ENCODE results near the gene TAX1BP1. TPM values are rescaled to one million over a fixed set of nuclear protein-coding genes. Genes with fewer than 3 reads are reported as not detected.

The TAX1BP1 gene
- total RNA-seq, 1 experiment from 2014 or later, result 58.3 TPM

- no peak overlapping the region for H2BK12ac ChIP-seq (ENCODE audit: insufficient read length, low read depth, low read length)
- Mint-ChIP-seq H3K4me3 (no peak overlapping the region), H3K36me3 (ENCODE audit: insufficient read depth in 1 of 3, low read depth in 3 of 3) (no peaks in the 10 kb centered on the region), H3K4me1 (peaks cover 4 to 13% of the 10 kb centered on the region in 2 experiments), H3K27me3 (ENCODE audit: low read depth) (peaks cover 34% of the 10 kb centered on the region), H3K9me3 (no peaks in the 10 kb centered on the region), H3K27ac (no peak overlapping the region)
- H2BK15ac ChIP-seq (ENCODE audit: low read depth, low read length), result no peak overlapping the region
- H2AK5ac ChIP-seq (ENCODE audit: insufficient read length, low read length), result no peak overlapping the region
- no peak overlapping the region for H2BK120ac ChIP-seq (ENCODE audit: low read depth, low read length, poor library complexity, severe bottlenecking)
- DNase-seq, result no peak
- no peak overlapping the region for H4K8ac ChIP-seq (replicated peaks; ENCODE audit: insufficient read length, low read depth, low read length)
- H3K14ac ChIP-seq (ENCODE audit: insufficient read depth, low read length), result no peak overlapping the region
- no peak overlapping the region for H4K91ac ChIP-seq (ENCODE audit: insufficient read length, low read depth, low read length)
- H3K9ac ChIP-seq (ENCODE audit: extremely low read depth, insufficient read length, low read length), result no peak overlapping the region
- no peaks in the 10 kb centered on the region for H4K20me1 ChIP-seq (ENCODE audit: control insufficient read depth, insufficient read depth, insufficient read length)
- H3T11ph ChIP-seq (ENCODE audit: low read length), result no peak overlapping the region
- H3K9me3 ChIP-seq (ENCODE audit: control insufficient read depth, low read depth, low read length), result no peaks in the 10 kb centered on the region
- no peak overlapping the region for H3K56ac ChIP-seq (ENCODE audit: insufficient read length, low read depth, low read length)
- no peak overlapping the region for H3K4ac ChIP-seq (ENCODE audit: low read depth, low read length)
- no peak overlapping the region for H2BK20ac ChIP-seq (ENCODE audit: low read depth, low read length, poor library complexity, severe bottlenecking)
- no peaks in the 10 kb centered on the region for H3K4me1 ChIP-seq (ENCODE audit: insufficient read depth, low read length)
- H3K79me2 ChIP-seq (ENCODE audit: insufficient read depth, low read length), result no peaks in the 10 kb centered on the region
- H4K5ac ChIP-seq (ENCODE audit: insufficient read length, low read depth, low read length), result no peak overlapping the region
- H3K23ac ChIP-seq (ENCODE audit: insufficient read length, low read depth, low read length), result no peak overlapping the region
- no peak overlapping the region for H2BK5ac ChIP-seq (ENCODE audit: insufficient read length, low read length)
- H3K18ac ChIP-seq (ENCODE audit: insufficient read length, low read depth, low read length), result no peak overlapping the region
- no peak overlapping the region for H3K4me2 ChIP-seq (ENCODE audit: insufficient read depth, insufficient read length, low read length)
- no peaks in the 10 kb centered on the region for H3K23me2 ChIP-seq (ENCODE audit: insufficient read length, low read depth, low read length, poor library complexity, severe bottlenecking)
- H2AFZ ChIP-seq (ENCODE audit: low read length), result no peak overlapping the region
- no peaks in the 10 kb centered on the region for H3K79me1 ChIP-seq (ENCODE audit: insufficient read depth, low read depth, low read length, poor library complexity, severe bottlenecking)
- no CpG with 5 or more reads among the region's 6 CpGs for WGBS (ENCODE audit: extremely low coverage, insufficient read length, low lambda C conversion rate)
- no peak for TF ChIP-seq CTCF (conservative IDR thresholded peaks at IDR 0.05)
- peaks cover 5% of the 10 kb centered on the region; the same call in 1 of the 2 replicates for H3K27me3 ChIP-seq (ENCODE audit: insufficient read depth, low read length)
- H3K27ac ChIP-seq (ENCODE audit: insufficient read length, low read depth, low read length), result no peak overlapping the region
Measured at GRCh38 chr7:27727058-27727457, 12.9 kb upstream of the TAX1BP1 start.

All from H9 (cell line).